Transverse colon (tissue), 3 donors: ENCODE data around the gene ESYT3.

Experiments
- CTCF ChIP-seq, 5 experiments: fragments of 200-600 bp in 3 of 5; fragments of 450-650 bp in 2 of 5; sonication (generic) in 3 of 5; IDR thresholded peaks; 1 replicate in 2 of 5; 2 replicates in 3 of 5; pipeline ENCODE4 v1.5.1; 2016 to 2017; ENCODE audit warnings: antibody characterized with exemption in 5 of 5, inconsistent platforms in 3 of 5, mild to moderate bottlenecking in 2 of 5, moderate library complexity in 1 of 5
- POLR2A ChIP-seq: fragments of 450-650 bp; IDR thresholded peaks from one replicate; pipeline ENCODE4 v1.6.1; 2016; ENCODE audit warnings: antibody characterized with exemption, mild to moderate bottlenecking, moderate library complexity

DNA sequence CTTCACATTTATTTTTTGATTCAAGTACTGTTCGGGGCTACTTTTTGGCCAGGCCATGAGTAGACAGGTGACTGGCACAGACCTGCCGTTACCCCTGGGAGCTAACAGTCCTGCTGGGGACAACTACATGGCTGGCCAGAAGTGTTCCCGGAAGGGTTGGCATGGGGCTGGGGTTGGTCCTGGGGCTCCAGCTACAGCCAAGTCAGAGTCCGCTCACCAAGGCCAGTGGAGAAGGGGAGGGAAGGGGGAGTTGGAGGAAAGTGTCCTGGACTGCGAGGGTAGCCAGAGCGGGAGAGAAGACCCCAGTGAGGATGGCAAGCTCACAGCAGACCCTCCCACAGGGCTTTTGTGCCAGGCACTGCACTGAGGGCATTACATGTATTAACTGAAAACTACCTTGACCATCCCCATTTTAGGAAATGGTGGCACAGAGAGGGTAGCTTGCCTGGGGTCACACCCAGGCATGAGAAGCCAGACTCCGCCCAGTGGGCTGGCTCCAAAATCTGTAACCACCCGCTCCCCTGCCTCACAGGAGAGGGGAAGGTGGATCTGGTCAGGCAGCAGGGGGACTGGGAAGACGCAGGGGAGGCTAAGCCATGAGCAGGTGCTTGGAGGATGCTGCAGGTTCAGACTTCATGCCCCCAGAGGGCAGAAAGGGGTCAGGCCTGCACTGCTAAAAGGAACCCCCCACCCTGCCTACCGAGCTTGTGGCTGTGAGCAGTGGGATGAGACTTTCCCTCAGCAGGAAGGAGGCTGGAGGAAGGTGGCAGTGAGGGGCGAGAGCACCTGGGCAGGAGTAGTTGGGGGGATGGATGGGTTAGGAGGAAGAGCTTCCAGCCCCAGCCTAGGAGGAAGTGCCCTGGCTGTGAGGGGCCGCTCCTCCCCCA is 38.3 kb upstream of the ESYT3 start:
- TF ChIP-seq POLR2A, result no peak
- TF ChIP-seq CTCF (IDR thresholded peaks at IDR 0.05), result no peak
